ENCODE data around the gene ADAM12.
"Not testable (repeated sequence)": the region's sequence is repeated elsewhere in the genome, so short reads cannot be mapped to it uniquely, and the experiment has no call there.

ADAM12 gene

GRCh38 chr10:126402721-126403695, 14.7 kb upstream of the ADAM12 start:
- DNase-seq: no peak

GRCh38 chr10:126400641-126401040, 12.4 kb upstream of the ADAM12 start:
- no peak for DNase-seq

- DNase-seq: no peak
These were observed 10.6 kb upstream of the ADAM12 start for GRCh38 chr10:126398924-126399323.

GRCh38 chr10:126398383-126398743, 10.1 kb upstream of the ADAM12 start:
- no peak for DNase-seq

- no peak for DNase-seq
These were observed 9.5 kb upstream of the ADAM12 start for GRCh38 chr10:126397640-126398382.

GRCh38 chr10:126397156-126397555, 8.9 kb upstream of the ADAM12 start:
- DNase-seq: no peak

GRCh38 chr10:126394948-126395347, 6.7 kb upstream of the ADAM12 start:
- DNase-seq: no peak

- DNase-seq: no peak
These were observed 4.8 kb upstream of the ADAM12 start for GRCh38 chr10:126393076-126393475.

GRCh38 chr10:126392469-126392868, 4.2 kb upstream of the ADAM12 start:
- no peak for DNase-seq

- DNase-seq: no peak
These were observed 3.8 kb upstream of the ADAM12 start for GRCh38 chr10:126392068-126392467.

GRCh38 chr10:126391192-126391885, 3.1 kb upstream of the ADAM12 start:
- DNase-seq: no peak

GRCh38 chr10:126390324-126390723, 2.0 kb upstream of the ADAM12 start:
- DNase-seq: no peak

GRCh38 chr10:126387041-126387921, 996 bp downstream of the ADAM12 start:
- no peak for DNase-seq

- DNase-seq: no peak
These were observed 3.9 kb downstream of the ADAM12 start for GRCh38 chr10:126384269-126384873.

- no peak for DNase-seq
These were observed 7.8 kb downstream of the ADAM12 start for GRCh38 chr10:126380352-126381076.

- not testable (repeated sequence) for DNase-seq
These were observed 9.1 kb downstream of the ADAM12 start for GRCh38 chr10:126379166-126379565.

- DNase-seq: no peak
These were observed 11.3 kb downstream of the ADAM12 start for GRCh38 chr10:126376956-126377355.

GRCh38 chr10:126375926-126376554, 12.2 kb downstream of the ADAM12 start:
- DNase-seq: no peak

- DNase-seq: no peak
These were observed 13.0 kb downstream of the ADAM12 start for GRCh38 chr10:126375299-126375698.

- no peak for DNase-seq
These were observed 13.8 kb downstream of the ADAM12 start for GRCh38 chr10:126374435-126374834.

GRCh38 chr10:126373972-126374371, 14.3 kb downstream of the ADAM12 start:
- no peak for DNase-seq
